Peyer's patch (tissue), 4 donors: ENCODE data around the gene MYO5C.

Experiments
- POLR2A ChIP-seq, 2 donors: fragments of 450-650 bp; IDR thresholded peaks; one replicate each; pipeline ENCODE4 v1.5.1; 2017; ENCODE audit warnings: antibody characterized with exemption in 2 of 2, mild to moderate bottlenecking in 2 of 2, moderate library complexity in 2 of 2
- TF ChIP-seq, protein P1 (sequence below), 6 experiments: fragments of 450-650 bp in 4 of 6; fragments of 200-600 bp in 2 of 6; sonication (generic) in 1 of 6; IDR thresholded peaks; one replicate each; pipeline ENCODE4 v1.5.1; 2017 to 2019; ENCODE audit warnings: antibody characterized with exemption in 6 of 6, mild to moderate bottlenecking in 3 of 6, moderate library complexity in 1 of 6

- TF ChIP-seq, protein P1, sequence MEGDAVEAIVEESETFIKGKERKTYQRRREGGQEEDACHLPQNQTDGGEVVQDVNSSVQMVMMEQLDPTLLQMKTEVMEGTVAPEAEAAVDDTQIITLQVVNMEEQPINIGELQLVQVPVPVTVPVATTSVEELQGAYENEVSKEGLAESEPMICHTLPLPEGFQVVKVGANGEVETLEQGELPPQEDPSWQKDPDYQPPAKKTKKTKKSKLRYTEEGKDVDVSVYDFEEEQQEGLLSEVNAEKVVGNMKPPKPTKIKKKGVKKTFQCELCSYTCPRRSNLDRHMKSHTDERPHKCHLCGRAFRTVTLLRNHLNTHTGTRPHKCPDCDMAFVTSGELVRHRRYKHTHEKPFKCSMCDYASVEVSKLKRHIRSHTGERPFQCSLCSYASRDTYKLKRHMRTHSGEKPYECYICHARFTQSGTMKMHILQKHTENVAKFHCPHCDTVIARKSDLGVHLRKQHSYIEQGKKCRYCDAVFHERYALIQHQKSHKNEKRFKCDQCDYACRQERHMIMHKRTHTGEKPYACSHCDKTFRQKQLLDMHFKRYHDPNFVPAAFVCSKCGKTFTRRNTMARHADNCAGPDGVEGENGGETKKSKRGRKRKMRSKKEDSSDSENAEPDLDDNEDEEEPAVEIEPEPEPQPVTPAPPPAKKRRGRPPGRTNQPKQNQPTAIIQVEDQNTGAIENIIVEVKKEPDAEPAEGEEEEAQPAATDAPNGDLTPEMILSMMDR (IDR thresholded peaks at IDR 0.05) = no peak
- TF ChIP-seq POLR2A (IDR thresholded peaks at IDR 0.05) = no peak
These were observed 65.5 kb downstream of the MYO5C start for GRCh38 chr15:52230073-52230472.
